Neural progenitor cell (in vitro differentiated cells): ENCODE measurements around the gene CCDC33. TPM values are rescaled to one million over a fixed set of nuclear protein-coding genes. Genes with fewer than 3 reads are reported as not detected.

ENCODE experiments used
- DNase-seq: peaks from one replicate; pipeline ENCODE4 v3.0.0-alpha.2; 2016; ENCODE audit warnings: low spot score
- H2AFZ ChIP-seq: fragments of 200-600 bp; sonication (generic); replicated peaks from 2 replicates; pipeline ENCODE4 v1.6.1; 2016; ENCODE audit warnings: antibody characterized with exemption
- H3F3A ChIP-seq: fragments of 200-600 bp; sonication (generic); 2 replicates; pipeline ENCODE4 v1.6.1; 2016; ENCODE audit warnings: antibody characterized with exemption, low read depth
- H3K27ac ChIP-seq: fragments of 200-600 bp; sonication (generic); 2 replicates; pipeline ENCODE4 v1.5.1; 2016; ENCODE audit warnings: mild to moderate bottlenecking
- H3K27me3 ChIP-seq: fragments of 200-600 bp; sonication (generic); 2 replicates; pipeline ENCODE4 v1.6.1; 2016; ENCODE audit warnings: mild to moderate bottlenecking, moderate library complexity
- H3K36me3 ChIP-seq: fragments of 200-600 bp; sonication (generic); 2 replicates; pipeline ENCODE4 v1.5.1; 2016
- H3K4me1 ChIP-seq: fragments of 200-600 bp; sonication (generic); 2 replicates; pipeline ENCODE4 v1.6.1; 2016; ENCODE audit warnings: mixed run types
- H3K4me2 ChIP-seq: fragments of 200-600 bp; sonication (generic); 2 replicates; pipeline ENCODE4 v1.6.1; 2016
- H3K4me3 ChIP-seq: fragments of 200-600 bp; sonication (generic); 2 replicates; pipeline ENCODE4 v1.5.1; 2016
- H3K79me2 ChIP-seq: fragments of 200-600 bp; sonication (generic); 2 replicates; pipeline ENCODE4 v1.6.1; 2016; ENCODE audit warnings: low read depth
- H3K9ac ChIP-seq: fragments of 200-600 bp; sonication (generic); 2 replicates; pipeline ENCODE4 v1.6.1; 2016
- H3K9me3 ChIP-seq: fragments of 200-600 bp; sonication (generic); 2 replicates; pipeline ENCODE4 v1.5.1; 2016; ENCODE audit warnings: low read depth
- H4K20me1 ChIP-seq: fragments of 200-600 bp; sonication (generic); 2 replicates; pipeline ENCODE4 v1.6.1; 2016; ENCODE audit warnings: low read depth
- H3K27ac Mint-ChIP-seq: 3 replicates; pipeline ENCODE4 v1.8.0; 2021; ENCODE audit warnings: mixed read lengths
- H3K27me3 Mint-ChIP-seq: 2 replicates; pipeline ENCODE4 v1.8.0; 2022; ENCODE audit warnings: low read depth, mild to moderate bottlenecking, inconsistent platforms, moderate library complexity, mixed read lengths; ENCODE audit not compliant: insufficient read depth
- H3K36me3 Mint-ChIP-seq: 3 replicates; pipeline ENCODE4 v1.8.0; 2021; ENCODE audit warnings: mixed read lengths
- H3K4me1 Mint-ChIP-seq: 3 replicates; pipeline ENCODE4 v1.8.0; 2021; ENCODE audit warnings: mixed read lengths
- H3K4me3 Mint-ChIP-seq: 3 replicates; pipeline ENCODE4 v1.8.0; 2021; ENCODE audit warnings: mild to moderate bottlenecking, moderate library complexity, mixed read lengths
- H3K9me3 Mint-ChIP-seq: 3 replicates; pipeline ENCODE4 v1.8.0; 2020; ENCODE audit warnings: mixed read lengths
- EZH2 ChIP-seq: fragments of 200-600 bp; sonication (generic); IDR thresholded peaks from 2 replicates; pipeline ENCODE4 v1.6.1; 2017; ENCODE audit warnings: antibody characterized with exemption, mild to moderate bottlenecking, moderate library complexity
- EZH2phosphoT487 ChIP-seq: fragments of 200-600 bp; sonication (generic); IDR thresholded peaks from 2 replicates; pipeline ENCODE4 v1.6.1; 2017; ENCODE audit warnings: antibody characterized with exemption
- total RNA-seq: library from RNA; depleted of rRNA; stranded (reverse); fragments of >200 nt; gene quantifications from 2 replicates; pipeline ENCODE4 v1.2.3, GENCODE V29; 2015; ENCODE audit warnings: low replicate concordance
- TF ChIP-seq, protein P1 (sequence below): fragments of 200-600 bp; sonication (generic); IDR thresholded peaks from 2 replicates; pipeline ENCODE4 v1.5.1; 2017; ENCODE audit warnings: antibody characterized with exemption, mild to moderate bottlenecking

CCDC33 gene
- total RNA-seq, 1 donor from 2014 or later = not detected

- Mint-ChIP-seq H3K27me3 (peaks cover 10% of the 10 kb centered on the region), H3K9me3 (no peaks in the 10 kb centered on the region), H3K36me3 (no peaks in the 10 kb centered on the region), H3K4me3 (no peak overlapping the region), H3K27ac (no peak overlapping the region), H3K4me1 (no peaks in the 10 kb centered on the region)
- H3K79me2 ChIP-seq = no peaks in the 10 kb centered on the region
- no peak overlapping the region for H3K27ac ChIP-seq
- H3K27me3 ChIP-seq = no peaks in the 10 kb centered on the region
- no peaks in the 10 kb centered on the region for H3F3A ChIP-seq
- no peaks in the 10 kb centered on the region for H4K20me1 ChIP-seq
- H3K4me1 ChIP-seq = no peaks in the 10 kb centered on the region
- no peak for DNase-seq
- no peak overlapping the region for H3K4me2 ChIP-seq
- H3K36me3 ChIP-seq = no peaks in the 10 kb centered on the region
- H3K9me3 ChIP-seq = no peaks in the 10 kb centered on the region
- no peak overlapping the region for H2AFZ ChIP-seq
- TF ChIP-seq EZH2 (no peak), EZH2phosphoT487 (no peak)
- TF ChIP-seq, protein P1, sequence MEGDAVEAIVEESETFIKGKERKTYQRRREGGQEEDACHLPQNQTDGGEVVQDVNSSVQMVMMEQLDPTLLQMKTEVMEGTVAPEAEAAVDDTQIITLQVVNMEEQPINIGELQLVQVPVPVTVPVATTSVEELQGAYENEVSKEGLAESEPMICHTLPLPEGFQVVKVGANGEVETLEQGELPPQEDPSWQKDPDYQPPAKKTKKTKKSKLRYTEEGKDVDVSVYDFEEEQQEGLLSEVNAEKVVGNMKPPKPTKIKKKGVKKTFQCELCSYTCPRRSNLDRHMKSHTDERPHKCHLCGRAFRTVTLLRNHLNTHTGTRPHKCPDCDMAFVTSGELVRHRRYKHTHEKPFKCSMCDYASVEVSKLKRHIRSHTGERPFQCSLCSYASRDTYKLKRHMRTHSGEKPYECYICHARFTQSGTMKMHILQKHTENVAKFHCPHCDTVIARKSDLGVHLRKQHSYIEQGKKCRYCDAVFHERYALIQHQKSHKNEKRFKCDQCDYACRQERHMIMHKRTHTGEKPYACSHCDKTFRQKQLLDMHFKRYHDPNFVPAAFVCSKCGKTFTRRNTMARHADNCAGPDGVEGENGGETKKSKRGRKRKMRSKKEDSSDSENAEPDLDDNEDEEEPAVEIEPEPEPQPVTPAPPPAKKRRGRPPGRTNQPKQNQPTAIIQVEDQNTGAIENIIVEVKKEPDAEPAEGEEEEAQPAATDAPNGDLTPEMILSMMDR = no peak
- no peak overlapping the region for H3K4me3 ChIP-seq
- H3K9ac ChIP-seq = no peak overlapping the region
Observed at GRCh38 chr15:74340150-74340549, 104.0 kb downstream of the CCDC33 start.

GRCh38 chr15:74343127-74343796 is 107.1 kb downstream of the CCDC33 start:
- Histone ChIP-seq H3F3A (no peaks in the 10 kb centered on the region), H4K20me1 (no peaks in the 10 kb centered on the region), H3K4me2 (no peak overlapping the region), H3K27me3 (no peaks in the 10 kb centered on the region), H3K36me3 (no peaks in the 10 kb centered on the region), H3K9me3 (no peaks in the 10 kb centered on the region), H3K27ac (no peak overlapping the region), H3K9ac (no peak overlapping the region), H3K79me2 (no peaks in the 10 kb centered on the region), H3K4me3 (no peak overlapping the region), H3K4me1 (no peaks in the 10 kb centered on the region), H2AFZ (no peak overlapping the region)
- no peaks in the 10 kb centered on the region for H3K9me3 Mint-ChIP-seq
- H3K36me3 Mint-ChIP-seq = no peaks in the 10 kb centered on the region
- DNase-seq = no peak
- no peak overlapping the region for H3K27ac Mint-ChIP-seq
- no peak overlapping the region for H3K4me3 Mint-ChIP-seq
- H3K27me3 Mint-ChIP-seq = peaks cover 10% of the 10 kb centered on the region
- H3K4me1 Mint-ChIP-seq = peaks cover 5% of the 10 kb centered on the region
- TF ChIP-seq, protein P1 = no peak
- TF ChIP-seq EZH2 = no peak
- no peak for TF ChIP-seq EZH2phosphoT487

DNA sequence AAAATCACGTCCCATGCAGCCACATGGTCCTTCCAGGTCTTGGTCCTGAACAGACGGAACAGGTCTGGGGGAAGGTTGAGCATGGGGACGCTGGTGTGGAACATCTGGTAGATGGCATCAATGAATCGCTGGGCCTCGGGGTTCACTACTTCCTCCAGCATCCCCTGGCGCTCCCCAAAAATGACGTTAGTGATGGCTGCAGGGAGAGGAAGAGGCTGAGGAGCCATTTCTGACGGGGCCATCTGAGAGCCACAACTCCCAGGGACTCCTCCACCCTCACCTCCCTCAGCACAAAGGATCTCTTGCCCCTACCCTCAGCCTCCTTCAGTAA is 107.6 kb downstream of the CCDC33 start:
- H3K4me3 Mint-ChIP-seq = no peak overlapping the region
- H3K4me1 ChIP-seq = no peaks in the 10 kb centered on the region
- no peaks in the 10 kb centered on the region for H3F3A ChIP-seq
- no peak overlapping the region for H3K4me3 ChIP-seq
- H3K27ac Mint-ChIP-seq = no peak overlapping the region
- TF ChIP-seq, protein P1 = no peak
- TF ChIP-seq EZH2phosphoT487 (no peak), EZH2 (no peak)
- H4K20me1 ChIP-seq = no peaks in the 10 kb centered on the region
- no peaks in the 10 kb centered on the region for H3K79me2 ChIP-seq
- H2AFZ ChIP-seq = no peak overlapping the region
- no peak overlapping the region for H3K9ac ChIP-seq
- H3K27me3 Mint-ChIP-seq = peaks cover 10% of the 10 kb centered on the region
- no peaks in the 10 kb centered on the region for H3K9me3 Mint-ChIP-seq
- H3K36me3 ChIP-seq = no peaks in the 10 kb centered on the region
- H3K36me3 Mint-ChIP-seq = no peaks in the 10 kb centered on the region
- no peaks in the 10 kb centered on the region for H3K9me3 ChIP-seq
- H3K4me1 Mint-ChIP-seq = peaks cover 5% of the 10 kb centered on the region
- no peak overlapping the region for H3K27ac ChIP-seq
- H3K4me2 ChIP-seq = no peak overlapping the region
- no peaks in the 10 kb centered on the region for H3K27me3 ChIP-seq
- no peak for DNase-seq
